Endothelial cell of umbilical vein (primary cell): ENCODE results near the gene OR5C1.

Experiments
- CTCF ChIP-seq, 2 donors: IDR thresholded peaks; 1 replicate in 1 of 2; 2 replicates in 1 of 2; pipeline ENCODE4 v1.5.1; 2011; ENCODE audit warnings: low read length in 2 of 2, mild to moderate bottlenecking in 2 of 2, moderate library complexity in 2 of 2, control low read depth in 1 of 2, inconsistent platforms in 1 of 2, low read depth in 1 of 2; ENCODE audit not compliant: insufficient read depth in 1 of 2; ENCODE audit errors: extremely low read depth in 1 of 2
- EZH2 ChIP-seq: IDR thresholded peaks from 2 replicates; pipeline ENCODE4 v1.6.1; 2012; ENCODE audit warnings: borderline replicate concordance, low read depth, mild to moderate bottlenecking, moderate library complexity, low read length, inconsistent platforms; ENCODE audit not compliant: severe bottlenecking
- JUN ChIP-seq: IDR thresholded peaks from 2 replicates; pipeline ENCODE4 v1.6.1; 2011; ENCODE audit warnings: borderline replicate concordance, low read depth; ENCODE audit not compliant: insufficient read length, insufficient read depth
- POLR2A ChIP-seq: IDR thresholded peaks from 2 replicates; pipeline ENCODE4 v1.6.1; 2012; ENCODE audit warnings: low read depth, mild to moderate bottlenecking, control low read depth, low read length
- POLR2AphosphoS5 ChIP-seq: IDR thresholded peaks from 2 replicates; pipeline ENCODE4 v1.6.1; 2012; ENCODE audit warnings: low read depth, mild to moderate bottlenecking, control low read depth, low read length, moderate library complexity; ENCODE audit not compliant: insufficient read depth
- TF ChIP-seq, protein P1 (sequence below): IDR thresholded peaks from 2 replicates; pipeline ENCODE4 v1.6.1; 2011; ENCODE audit not compliant: insufficient read depth, insufficient read length

DNA sequence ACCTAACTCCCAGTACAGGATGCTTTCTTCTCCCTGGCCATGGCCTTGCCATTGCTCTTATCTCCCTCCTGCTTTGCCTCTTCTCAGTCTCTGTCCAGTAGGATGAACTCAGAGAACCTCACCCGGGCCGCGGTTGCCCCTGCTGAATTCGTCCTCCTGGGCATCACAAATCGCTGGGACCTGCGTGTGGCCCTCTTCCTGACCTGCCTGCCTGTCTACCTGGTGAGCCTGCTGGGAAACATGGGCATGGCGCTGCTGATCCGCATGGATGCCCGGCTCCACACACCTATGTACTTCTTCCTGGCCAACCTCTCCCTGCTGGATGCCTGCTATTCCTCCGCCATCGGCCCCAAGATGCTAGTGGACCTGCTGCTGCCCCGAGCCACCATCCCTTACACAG is at the start of gene OR5C1:
- TF ChIP-seq POLR2AphosphoS5 (no peak), CTCF (IDR thresholded peaks at IDR 0.05; ENCODE audit: extremely low read depth in 1 of 2, insufficient read depth in 1 of 2, low read depth in 1 of 2, low read length in 2 of 2) (no peak), POLR2A (no peak), EZH2 (no peak), JUN (no peak)
- TF ChIP-seq, protein P1, sequence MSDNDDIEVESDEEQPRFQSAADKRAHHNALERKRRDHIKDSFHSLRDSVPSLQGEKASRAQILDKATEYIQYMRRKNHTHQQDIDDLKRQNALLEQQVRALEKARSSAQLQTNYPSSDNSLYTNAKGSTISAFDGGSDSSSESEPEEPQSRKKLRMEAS, result no peak
